ENCODE measurements around the gene SPATA17.
"Not testable (repeated sequence)": the region's sequence is repeated elsewhere in the genome, so short reads cannot be mapped to it uniquely, and the experiment has no call there.

The SPATA17 gene, protein sequence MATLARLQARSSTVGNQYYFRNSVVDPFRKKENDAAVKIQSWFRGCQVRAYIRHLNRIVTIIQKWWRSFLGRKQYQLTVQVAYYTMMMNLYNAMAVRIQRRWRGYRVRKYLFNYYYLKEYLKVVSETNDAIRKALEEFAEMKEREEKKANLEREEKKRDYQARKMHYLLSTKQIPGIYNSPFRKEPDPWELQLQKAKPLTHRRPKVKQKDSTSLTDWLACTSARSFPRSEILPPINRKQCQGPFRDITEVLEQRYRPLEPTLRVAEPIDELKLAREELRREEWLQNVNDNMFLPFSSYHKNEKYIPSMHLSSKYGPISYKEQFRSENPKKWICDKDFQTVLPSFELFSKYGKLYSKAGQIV

DNA sequence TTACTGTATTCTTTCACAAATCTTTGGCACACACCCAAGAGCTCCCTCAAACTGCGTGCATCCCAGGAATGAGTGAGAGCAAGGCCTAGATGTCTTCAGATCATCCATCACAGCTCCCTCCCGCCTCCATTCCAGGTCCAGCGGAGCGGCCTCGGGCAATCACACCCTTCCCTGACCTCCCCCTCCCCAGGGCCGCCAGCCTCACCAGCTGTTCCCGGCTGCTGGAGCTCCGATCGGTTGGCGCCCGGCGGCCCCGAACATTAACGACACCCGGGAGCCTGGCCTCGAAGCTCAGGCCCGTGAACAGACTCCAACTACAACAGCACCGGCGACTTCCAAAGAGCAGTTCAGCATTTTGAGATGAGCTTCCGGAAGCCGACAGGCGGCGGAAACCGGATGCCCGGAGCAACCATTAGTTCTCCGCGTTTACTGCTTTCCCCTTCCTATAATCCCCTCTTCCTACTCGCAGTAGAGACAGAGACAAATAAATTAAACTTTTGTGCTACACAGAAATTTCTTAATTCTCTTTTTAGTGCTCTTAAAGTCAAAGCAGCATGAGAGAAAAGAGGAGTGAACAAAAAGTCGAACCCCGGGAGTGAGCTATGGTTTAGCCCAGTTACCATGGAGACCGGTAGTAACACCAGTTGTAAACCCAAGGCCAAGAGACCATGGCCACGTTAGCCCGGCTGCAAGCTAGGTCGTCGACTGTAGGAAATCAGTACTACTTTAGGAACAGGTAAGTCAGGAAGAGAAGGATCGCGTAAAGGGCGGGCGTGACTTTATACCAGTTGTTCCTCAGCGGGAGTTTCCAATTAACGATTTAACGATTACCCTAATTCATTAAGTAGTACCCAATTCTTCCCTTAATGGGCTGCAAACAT is at the start of gene SPATA17, which contains the start of gene GPATCH2:
Gene SPATA17, plus strand, starts transcription at position 634 of the 881 bp plus-strand sequence. Its CDS starts 35 bp downstream, at position 669.
Gene GPATCH2, minus strand, starts transcription at position 380 of the 881 bp plus-strand sequence. Its CDS starts 119 bp downstream, at position 261.
- DNase-seq, result peak; percentile 98

DNA sequence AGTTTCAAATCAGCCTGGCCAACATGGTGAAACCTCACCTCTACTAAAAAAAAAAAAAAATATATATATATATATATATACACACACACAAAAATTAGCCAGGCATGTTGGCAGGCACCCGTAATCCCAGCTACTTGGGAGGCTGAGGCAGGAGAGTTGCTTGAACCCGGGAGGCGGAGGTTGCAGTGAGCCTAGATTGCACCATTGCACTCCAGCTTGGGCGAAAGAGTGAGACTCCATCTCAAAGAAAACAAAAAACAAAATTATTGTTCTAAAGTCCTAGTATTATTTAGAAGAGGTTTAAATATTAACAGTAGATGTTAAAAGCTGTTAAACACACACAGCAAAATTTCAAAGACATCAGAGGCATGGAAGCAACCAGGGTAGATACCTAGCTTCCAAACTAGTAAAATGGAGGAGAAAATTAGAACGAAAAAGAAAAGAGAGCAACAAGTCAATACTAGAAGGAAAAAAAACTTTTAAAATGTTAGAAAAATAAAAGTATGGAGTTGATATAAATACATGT is 46.8 kb upstream of the SPATA17 start:
- not testable (repeated sequence) for DNase-seq

DNA sequence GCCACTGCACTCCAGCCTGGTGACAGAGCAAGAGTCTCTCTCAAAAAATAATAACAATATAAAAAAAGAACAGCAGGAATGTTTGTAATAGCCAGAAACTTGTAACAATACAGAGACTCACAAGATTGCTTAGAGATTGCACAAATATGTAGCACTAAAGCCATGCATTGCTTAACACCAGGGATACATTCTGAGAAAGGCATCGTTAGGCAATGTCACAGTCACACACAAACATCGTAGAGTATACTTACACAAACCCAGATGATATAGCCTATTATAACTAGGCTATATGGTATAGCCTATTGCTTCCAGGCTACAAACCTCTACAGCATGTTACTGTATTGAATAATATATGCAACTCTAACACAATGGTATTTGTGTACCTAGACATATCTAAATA is 45.6 kb upstream of the SPATA17 start:
- no peak for DNase-seq

DNA sequence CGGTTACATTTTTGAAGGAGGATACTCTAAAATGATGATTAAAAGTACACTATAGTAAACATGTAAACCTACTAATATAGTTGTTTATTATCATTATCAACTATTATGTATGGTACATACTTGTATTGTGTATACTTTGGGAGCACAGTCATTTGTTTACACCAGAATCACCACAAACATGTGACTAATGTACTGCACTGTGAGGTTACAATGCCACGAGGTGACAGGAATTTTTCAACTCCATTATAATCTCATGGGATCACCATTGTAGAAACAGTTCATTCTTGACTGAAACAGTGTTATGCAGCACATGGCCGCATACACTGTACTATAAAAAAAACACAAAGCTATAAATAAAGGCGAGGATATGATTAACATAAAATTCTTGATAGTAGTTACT is 44.6 kb upstream of the SPATA17 start:
- no peak for DNase-seq

DNA sequence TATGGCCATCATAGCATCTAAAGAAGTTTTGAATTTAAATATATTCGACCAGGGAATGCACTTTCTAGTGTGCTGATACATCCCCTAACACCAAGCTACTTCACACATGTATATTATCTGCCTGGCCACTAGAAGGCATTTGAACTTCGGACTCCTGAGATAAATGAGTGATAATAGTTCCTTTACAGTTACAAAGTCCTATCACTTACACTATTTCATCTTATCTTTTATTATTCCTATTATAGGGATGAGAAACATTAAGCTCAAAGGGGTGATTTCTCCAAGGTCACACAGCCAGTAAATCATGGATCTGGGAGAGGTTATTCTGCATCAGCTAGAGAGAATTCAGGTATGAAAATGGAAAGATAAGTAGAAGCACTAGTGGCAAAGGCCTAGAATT is 40.5 kb upstream of the SPATA17 start:
- peak; percentile 11 for DNase-seq

DNA sequence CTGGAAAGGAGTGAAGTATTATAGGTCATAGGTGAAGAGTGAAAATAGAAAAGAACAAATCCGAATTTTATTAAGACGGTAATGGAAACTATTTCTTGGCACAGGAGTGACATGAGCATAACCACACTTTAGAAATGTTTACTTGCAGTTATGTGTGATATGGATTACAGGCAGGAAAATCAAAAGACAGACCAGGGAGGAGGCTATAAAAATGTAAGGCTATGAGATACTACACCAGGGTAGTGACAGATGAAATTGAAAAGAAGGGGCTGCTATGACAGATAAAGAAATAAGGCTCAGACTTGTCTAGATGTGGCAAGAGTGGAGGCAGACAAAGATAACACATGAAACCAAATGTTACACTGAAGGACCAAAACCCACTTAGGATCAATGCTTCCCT is 32.0 kb upstream of the SPATA17 start:
- DNase-seq, result no peak

DNA sequence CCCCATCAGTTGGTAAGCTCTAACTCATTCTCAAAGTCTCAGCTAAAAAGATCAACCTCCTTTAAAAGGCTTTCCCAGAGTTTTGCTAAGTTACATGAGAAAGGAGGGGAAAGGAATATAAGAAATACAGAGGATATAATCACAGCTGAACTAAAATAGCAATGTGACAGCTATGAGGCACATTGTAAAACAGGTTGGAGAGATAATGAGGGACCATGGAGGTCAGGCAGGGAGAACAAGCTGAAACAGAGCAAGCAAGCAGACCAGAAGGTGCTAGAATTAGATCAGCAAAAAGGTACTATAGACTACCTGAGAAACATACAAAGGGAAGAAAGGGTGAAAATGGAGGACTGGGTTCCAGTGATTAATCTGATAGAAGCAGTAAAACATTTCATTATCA is 28.8 kb upstream of the SPATA17 start:
- no peak for DNase-seq

DNA sequence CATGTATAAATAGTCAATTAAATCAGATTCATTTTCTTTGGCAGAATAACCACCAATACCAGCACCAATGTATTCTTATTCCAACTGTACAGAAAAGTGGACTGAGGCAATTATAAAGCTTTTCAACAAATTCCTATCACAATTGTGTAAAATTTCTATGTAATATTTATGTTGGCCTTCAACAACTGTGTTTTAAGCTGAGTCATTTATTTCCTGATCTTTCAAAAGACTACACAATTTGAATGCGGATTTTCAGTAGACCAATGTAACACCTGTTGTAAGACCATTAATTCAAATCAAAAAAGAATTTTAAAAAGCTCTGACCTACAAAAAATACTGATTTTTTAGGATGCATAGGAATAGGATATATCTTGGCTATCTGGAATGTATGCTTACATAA is 25.8 kb upstream of the SPATA17 start:
- no peak for DNase-seq

DNA sequence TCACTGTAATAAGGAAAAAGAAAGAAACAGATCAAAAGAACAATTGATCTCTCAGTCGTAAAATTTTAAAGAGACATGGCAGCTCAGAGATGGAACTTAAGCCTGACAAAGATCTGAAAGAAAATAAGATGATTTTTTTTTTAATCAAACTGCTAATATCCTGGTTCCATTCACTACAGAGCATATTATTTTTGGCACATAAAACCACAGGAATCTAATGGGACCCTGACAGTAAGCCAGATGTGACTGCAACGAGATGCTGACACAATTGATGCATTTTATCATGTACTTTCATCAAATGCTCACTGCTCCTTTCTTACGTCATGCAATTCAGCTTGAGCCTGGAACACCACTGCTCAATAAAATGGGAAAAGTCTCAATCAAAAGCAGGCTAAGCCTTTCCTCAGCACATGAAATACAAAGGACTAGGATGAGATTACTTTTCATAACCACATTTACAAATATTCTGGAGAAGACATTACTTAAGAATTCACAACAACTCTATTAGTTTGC is 16.9 kb upstream of the SPATA17 start:
- DNase-seq, result no peak

DNA sequence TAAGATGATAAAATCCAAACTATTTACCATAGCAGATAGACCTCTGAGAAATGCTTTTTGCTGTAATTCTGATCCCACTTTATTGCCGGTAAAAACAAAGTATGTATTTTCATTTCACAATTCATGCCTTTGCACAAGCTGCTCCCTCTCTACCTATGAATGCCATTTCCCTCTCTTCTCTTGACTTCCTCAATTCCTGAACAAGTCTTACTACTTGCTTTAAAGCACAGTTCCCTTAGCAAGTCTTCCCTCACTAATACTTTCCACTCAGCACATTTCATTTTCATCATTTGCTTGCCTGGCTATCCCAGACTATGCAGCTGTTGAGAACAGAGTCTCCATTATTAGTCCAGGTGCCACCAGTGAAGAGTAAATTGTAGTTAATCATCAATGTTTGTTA is 14.0 kb upstream of the SPATA17 start:
- DNase-seq, result peak; percentile 22

DNA sequence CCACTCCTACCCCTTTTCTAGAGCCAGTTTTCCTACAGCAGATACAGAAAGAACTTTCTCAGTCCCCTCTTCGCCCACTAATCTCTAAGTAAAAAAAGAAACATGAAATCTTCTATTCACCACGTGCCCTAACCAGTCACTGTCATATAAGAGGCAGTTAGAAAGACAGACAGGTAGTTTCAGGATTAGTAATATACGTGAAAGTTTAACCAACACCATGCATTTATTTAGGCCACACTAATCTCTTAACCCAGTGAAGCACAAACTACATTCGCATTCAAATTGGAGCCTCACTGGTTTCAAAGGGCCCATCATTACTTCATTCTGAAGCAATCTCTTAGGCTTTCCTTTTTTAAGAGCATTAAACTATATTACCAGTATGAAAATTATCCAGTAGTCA is 10.3 kb upstream of the SPATA17 start:
- no peak for DNase-seq

DNA sequence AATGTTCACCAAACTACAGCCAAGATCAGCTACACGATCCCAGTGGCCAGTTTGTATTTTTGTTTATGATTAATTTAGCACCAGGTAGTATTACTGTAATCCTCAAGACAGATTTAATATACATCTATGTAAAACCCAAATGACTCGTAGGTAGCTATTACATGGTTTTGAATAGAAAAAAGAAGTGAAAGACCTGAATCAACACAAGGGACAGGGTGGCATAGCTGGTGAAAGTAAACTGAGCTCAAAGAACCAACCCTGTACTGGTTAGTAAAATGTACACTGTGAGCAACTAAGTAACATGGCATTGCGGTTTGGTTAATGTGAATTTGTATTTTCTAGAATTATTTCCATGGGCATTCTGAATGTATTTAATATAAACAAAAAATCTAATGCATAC is 9.1 kb upstream of the SPATA17 start:
- DNase-seq, result no peak

DNA sequence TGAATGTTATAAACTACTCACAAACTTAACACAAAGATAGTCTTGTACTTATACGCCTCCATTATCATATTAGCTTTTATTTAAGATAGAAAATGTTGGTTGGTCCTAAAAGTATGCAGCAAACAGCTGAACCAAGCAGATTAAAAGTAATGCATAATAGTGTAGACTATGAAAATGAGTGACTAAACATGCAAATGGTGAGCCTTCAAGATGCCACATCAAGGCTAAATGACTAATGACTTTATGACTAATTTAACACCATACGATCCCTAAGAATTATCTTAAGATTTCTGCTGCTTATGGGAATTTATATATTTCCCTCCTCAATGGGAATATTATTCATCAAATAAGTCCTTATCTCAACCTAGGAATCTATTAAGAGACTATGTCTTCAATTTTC is 4.8 kb upstream of the SPATA17 start:
- no peak for DNase-seq

DNA sequence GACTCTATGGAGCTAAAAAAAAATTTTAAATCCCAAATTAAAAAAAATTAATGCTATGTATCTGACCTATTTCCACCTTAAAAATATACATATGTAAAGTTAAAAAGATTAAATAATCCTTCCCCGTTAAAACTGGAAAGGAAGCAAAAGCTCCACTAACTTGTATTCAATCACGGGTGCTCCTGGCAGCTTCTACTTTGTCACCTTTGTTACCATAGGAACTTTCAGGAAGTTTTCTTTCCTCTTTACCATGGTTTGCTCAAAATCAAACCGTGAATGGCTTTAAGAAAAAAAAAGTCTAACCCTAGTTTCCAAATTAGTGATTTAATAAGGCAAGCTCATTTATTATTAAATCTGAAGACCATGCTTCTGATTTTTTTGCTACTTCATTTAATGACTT is 3.7 kb upstream of the SPATA17 start:
- DNase-seq, result no peak

DNA sequence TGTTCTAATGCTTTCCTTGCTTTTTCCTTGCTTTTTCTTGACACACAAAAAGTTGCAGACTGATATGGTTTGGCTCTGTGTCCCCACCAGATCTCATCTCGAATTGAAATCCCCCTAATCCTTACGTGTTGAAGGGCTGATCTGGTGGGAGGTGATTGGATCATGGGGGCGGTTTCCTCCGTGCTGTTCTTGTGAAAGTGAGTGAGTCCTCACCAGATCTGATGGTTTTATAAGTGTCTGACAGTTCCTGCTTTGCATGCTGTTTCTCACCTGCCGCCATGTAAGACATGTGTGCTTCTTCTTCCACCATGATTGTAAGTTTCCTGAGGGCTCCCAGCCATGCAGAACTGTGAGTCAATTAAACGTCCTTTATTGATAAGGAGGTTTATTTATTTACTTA is 11.3 kb downstream of the SPATA17 start:
- DNase-seq, result no peak

DNA sequence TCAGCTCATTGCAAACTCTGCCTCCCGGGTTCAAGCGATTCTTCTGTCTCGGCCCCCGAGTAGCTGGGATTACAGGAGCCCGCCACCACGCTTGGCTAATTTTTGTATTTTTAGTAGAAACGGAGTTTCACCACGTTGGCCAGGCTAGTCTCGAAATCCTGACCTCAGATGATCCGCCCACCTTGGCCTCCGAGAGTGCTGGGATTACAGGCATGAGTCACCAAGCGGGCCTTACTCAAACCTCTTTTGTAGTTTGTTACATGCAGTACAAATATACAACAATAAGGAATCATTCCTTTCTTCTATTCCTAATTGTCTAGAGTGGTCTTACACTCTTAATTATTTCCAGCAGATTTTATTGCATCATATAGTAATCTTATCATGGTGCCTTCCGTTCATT is 16.6 kb downstream of the SPATA17 start:
- no peak for DNase-seq

DNA sequence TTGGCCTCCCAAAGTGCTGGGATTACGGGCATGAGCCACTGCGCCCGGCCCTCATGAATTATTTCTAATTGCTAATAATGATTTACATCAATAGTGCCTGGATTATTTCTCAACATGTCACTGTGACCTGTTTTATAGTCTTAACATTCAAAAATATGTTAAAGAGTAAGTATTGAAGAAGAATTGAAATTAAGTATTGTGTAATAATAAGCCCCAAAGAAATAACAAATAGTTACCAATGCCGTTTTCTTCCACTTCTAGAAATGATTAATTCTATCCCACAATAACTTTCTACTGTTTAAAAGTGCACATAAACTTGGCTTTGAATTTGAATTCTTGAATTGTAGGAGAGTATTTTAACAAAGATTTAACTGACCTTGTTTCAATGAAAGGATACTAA is 19.5 kb downstream of the SPATA17 start:
- no peak for DNase-seq

DNA sequence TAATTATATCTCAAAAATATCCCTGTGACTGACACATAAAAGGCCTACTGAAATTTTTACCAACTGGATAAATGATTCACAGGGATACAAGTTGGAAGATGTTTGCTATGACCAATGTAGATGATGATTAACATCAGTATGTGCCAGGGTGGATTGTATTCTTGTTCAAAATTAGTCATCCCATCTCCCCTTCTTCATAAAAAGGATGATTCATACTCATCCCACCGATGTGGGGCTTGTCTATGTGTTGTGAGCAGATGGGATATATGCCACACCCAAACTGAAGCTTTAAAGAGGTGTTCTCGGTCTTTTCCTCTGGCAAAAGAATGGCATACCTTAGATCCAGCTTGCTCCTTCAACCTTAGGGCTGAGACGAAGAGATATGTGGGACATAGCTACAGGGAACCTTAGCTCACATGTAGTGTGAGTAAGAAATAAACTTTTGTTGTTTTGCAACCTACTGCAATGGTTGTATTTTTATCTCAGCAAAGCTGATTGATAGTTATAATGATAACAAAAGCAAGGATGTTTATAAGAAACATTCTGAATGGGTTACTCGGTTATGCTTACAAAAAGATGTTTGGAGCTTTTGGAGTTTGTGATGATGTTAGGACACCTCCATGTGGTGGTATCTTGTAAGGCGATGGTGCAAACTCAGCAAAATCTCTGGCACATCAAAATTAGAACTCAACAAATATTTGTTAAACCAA is 29.4 kb downstream of the SPATA17 start:
- DNase-seq, result peak; percentile 56

DNA sequence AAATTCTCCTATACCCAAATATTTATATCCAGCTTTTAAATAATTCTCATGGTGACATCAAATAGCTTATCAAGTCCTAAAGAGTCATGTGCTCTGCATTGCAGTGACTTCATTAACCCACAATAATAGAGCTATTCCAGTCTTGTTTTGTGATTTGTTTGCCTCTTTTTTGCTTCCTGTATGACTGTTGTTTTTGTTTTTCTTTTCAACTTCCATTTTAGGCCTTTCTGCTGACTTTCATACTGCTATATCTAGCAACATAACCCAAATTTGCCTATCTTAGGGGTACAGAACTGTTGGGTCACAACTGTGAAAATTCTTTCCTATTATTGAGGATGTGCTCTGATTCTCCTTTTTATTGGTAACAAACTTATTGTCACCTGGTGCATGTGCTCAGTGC is 30.3 kb downstream of the SPATA17 start:
- no peak for DNase-seq

DNA sequence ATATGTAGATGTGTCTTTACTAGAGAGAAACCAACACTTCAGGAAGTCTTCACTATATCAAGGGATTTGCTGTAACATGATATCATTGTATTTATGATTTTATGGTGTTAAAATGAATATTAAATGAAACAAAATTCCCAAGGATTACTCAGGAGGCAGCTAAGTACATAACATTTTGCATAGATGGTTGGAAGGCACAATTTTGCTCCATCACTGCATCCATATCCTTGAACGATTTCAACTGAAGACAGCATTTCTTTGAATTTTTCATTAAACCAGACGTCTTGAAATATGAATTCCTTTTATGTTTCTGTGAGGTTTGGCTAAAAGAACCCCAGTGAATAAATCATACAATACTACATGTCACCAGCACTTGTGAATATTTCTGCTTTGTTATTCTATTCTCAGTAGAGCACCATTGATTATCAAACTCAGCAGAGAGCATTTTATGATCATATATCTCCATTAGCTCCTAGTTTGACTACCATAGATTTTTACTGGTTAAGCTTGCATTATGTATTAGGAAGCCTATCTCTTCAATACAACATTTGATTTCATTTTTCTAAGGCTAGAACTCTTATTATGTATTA is 37.3 kb downstream of the SPATA17 start:
- DNase-seq, result no peak

DNA sequence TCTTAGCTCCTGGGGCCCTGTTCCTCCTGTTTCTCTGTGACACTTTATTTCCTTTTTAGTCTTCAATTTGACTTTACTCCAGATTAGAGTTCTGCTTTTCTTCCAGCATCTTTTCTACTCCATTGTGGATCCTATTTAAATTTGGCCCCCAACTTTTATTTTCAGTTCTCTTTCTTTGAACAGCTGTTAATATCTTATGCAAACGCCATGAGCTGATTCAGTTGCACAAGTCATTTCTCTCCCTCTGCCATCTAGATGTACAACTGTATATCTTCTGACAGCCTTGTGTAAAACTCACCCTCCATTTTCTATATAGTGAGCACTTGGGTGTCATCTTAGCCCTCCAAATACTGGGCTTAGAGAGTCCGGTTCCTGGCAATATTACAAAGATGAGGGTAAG is 42.2 kb downstream of the SPATA17 start:
- DNase-seq, result no peak

DNA sequence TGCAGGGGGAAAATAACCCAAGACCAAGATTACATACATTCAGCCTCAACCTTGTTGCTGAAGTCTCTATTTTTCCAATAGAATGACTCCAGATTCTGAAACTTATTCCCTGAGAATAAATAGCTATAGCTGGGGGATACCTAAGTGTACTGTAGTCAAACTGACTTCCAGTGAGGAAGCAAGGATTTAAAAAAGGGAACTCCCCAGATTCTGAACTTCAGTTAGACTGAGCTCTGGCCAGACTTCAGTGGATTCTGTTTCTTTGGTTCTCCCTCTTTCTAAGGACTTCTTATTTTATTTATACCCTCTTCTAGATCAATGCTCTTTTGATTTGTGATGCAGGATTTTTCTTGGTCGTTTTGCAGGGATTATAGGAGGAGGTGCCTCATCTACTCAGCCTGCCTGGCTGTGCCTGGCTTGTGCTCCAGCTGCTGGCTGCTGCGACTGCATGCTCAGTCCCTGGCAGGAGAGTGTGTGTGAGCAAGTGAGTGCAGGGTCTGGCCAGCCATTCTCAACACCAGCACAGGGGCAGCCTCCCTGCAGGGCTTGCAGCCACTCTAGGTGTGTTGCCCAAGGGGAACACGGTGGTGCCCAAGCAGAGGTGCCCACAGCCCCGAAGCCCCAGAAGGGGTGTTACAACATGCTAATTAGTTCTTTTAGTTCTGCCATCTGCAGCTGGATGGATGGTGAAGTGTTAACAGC is 43.0 kb downstream of the SPATA17 start:
- no peak for DNase-seq
